Ishikawa (cell line): ENCODE results near the gene NDC80.

Source experiments
- CEBPB ChIP-seq: IDR thresholded peaks from 2 replicates; pipeline ENCODE4 v1.6.1; 2012
- CREB1 ChIP-seq: IDR thresholded peaks from 2 replicates; pipeline ENCODE4 v1.6.1; 2012; ENCODE audit warnings: low read depth
- EGR1 ChIP-seq: IDR thresholded peaks from 2 replicates; pipeline ENCODE4 v1.6.1; 2012
- EP300 ChIP-seq: IDR thresholded peaks from 2 replicates; pipeline ENCODE4 v1.6.1; 2012; ENCODE audit warnings: borderline replicate concordance
- FOXM1 ChIP-seq: IDR thresholded peaks from 2 replicates; pipeline ENCODE4 v1.6.1; 2012; ENCODE audit warnings: low read depth, borderline replicate concordance
- MAX ChIP-seq: IDR thresholded peaks from 2 replicates; pipeline ENCODE4 v1.6.1; 2012
- NFIC ChIP-seq: IDR thresholded peaks from 2 replicates; pipeline ENCODE4 v1.6.1; 2012
- RAD21 ChIP-seq: IDR thresholded peaks from 2 replicates; pipeline ENCODE4 v1.6.1; 2012; ENCODE audit warnings: low read depth
- REST ChIP-seq: IDR thresholded peaks from 2 replicates; pipeline ENCODE4 v1.6.1; 2012; ENCODE audit warnings: low read depth, mild to moderate bottlenecking
- TAF1 ChIP-seq: IDR thresholded peaks from 2 replicates; pipeline ENCODE4 v1.6.1; 2012; ENCODE audit warnings: low read depth, mild to moderate bottlenecking
- TCF12 ChIP-seq: IDR thresholded peaks from 2 replicates; pipeline ENCODE4 v1.6.1; 2012; ENCODE audit warnings: low read depth
- TEAD4 ChIP-seq: IDR thresholded peaks from 2 replicates; pipeline ENCODE4 v1.6.1; 2012
- USF1 ChIP-seq: IDR thresholded peaks from 2 replicates; pipeline ENCODE4 v1.6.1; 2012
- YY1 ChIP-seq: IDR thresholded peaks from 2 replicates; pipeline ENCODE4 v1.6.1; 2012; ENCODE audit warnings: low read depth
- ZBTB7A ChIP-seq: IDR thresholded peaks from 2 replicates; pipeline ENCODE4 v1.6.1; 2012; ENCODE audit warnings: low read depth

The NDC80 gene

GRCh38 chr18:2653467-2653866, 82.1 kb downstream of the NDC80 start:
- TF ChIP-seq MAX (no peak), TAF1 (no peak), CREB1 (no peak), RAD21 (no peak), TEAD4 (no peak), TCF12 (no peak), EGR1 (no peak)

- TF ChIP-seq ZBTB7A (no peak), TAF1 (no peak), CEBPB (no peak), FOXM1 (no peak), RAD21 (no peak), YY1 (no peak), TCF12 (no peak), NFIC (no peak), REST (no peak), CREB1 (no peak), USF1 (no peak), TEAD4 (no peak), EP300 (no peak), MAX (no peak), EGR1 (no peak)
Observed at GRCh38 chr18:2654169-2654927, 83.0 kb downstream of the NDC80 start.

GRCh38 chr18:2654928-2655177, 83.5 kb downstream of the NDC80 start:
- TF ChIP-seq EP300 (no peak), CREB1 (peak; percentile 88; the same call in 1 of the 2 replicates), EGR1 (no peak), MAX (no peak)

GRCh38 chr18:2655178-2655953, 84.0 kb downstream of the NDC80 start, which contains the start of gene SMCHD1:
Gene SMCHD1 (plus strand): TSS chr18:2655726. CDS start chr18:2656076, 350 bp downstream.
- TF ChIP-seq FOXM1 (no peak), ZBTB7A (peak; percentile 70; the same call in 1 of the 2 replicates), CREB1 (no peak; the same call in 1 of the 2 replicates), RAD21 (no peak), TAF1 (peak; percentile 89), EP300 (no peak), EGR1 (peak; percentile 90), CEBPB (no peak), TCF12 (0 out of 2 replicates have a peak, but pooled peaks have one; percentile 15), YY1 (no peak), REST (no peak), TEAD4 (no peak), MAX (peak; percentile 94), USF1 (0 out of 2 replicates have a peak, but pooled peaks have one; percentile 31), NFIC (no peak)

GRCh38 chr18:2655954-2656236, 84.5 kb downstream of the NDC80 start:
- TF ChIP-seq TAF1 (no peak), YY1 (no peak), CEBPB (no peak), EGR1 (no peak), ZBTB7A (no peak)
